ENCODE results near the gene CRYBB1. TPM values are rescaled to one million over a fixed set of nuclear protein-coding genes. Genes with fewer than 3 reads are reported as not detected.

CRYBB1 gene
- total and polyA plus RNA-seq, 4 donors: 0.17 to 2.3 (median 0.32) TPM; not detected in 1

- WGBS: 88% methylated on average over 4 of the region's 4 CpGs
- H3K36me3 ChIP-seq (ENCODE audit: control insufficient read depth in 4 of 4, insufficient read depth in 3 of 4, low read depth in 1 of 4, low read length in 3 of 4): no peaks in the 10 kb centered on the region
- no peak overlapping the region for H3K9ac ChIP-seq (ENCODE audit: low read depth in 1 of 2, low read length in 2 of 2)
- H3K9me3 ChIP-seq (ENCODE audit: control insufficient read depth in 4 of 4, low read length in 3 of 4): no peaks in the 10 kb centered on the region
- TF ChIP-seq HNF4G (IDR thresholded peaks at IDR 0.05) (no peak), SP1 (IDR thresholded peaks at IDR 0.05) (no peak)
- TF ChIP-seq, protein P1, sequence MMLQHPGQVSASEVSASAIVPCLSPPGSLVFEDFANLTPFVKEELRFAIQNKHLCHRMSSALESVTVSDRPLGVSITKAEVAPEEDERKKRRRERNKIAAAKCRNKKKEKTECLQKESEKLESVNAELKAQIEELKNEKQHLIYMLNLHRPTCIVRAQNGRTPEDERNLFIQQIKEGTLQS (IDR thresholded peaks at IDR 0.05): no peak
- no peak overlapping the region for H3K27ac ChIP-seq (ENCODE audit: low read depth in 1 of 2, low read length in 2 of 2)
- H3K4me3 ChIP-seq (ENCODE audit: low read depth in 1 of 3, low read length in 3 of 3): no peak overlapping the region
- no peaks in the 10 kb centered on the region for H3K27me3 ChIP-seq (ENCODE audit: control insufficient read depth in 4 of 4, insufficient read depth in 4 of 4, low read length in 3 of 4)
- no peaks in the 10 kb centered on the region for H3K4me1 ChIP-seq (ENCODE audit: control insufficient read depth in 4 of 4, insufficient read depth in 4 of 4, low read length in 3 of 4)
- no peak for DNase-seq (ENCODE audit: low spot score)
These were observed 5.2 kb downstream of the CRYBB1 start for GRCh38 chr22:26612652-26613051.

DNA sequence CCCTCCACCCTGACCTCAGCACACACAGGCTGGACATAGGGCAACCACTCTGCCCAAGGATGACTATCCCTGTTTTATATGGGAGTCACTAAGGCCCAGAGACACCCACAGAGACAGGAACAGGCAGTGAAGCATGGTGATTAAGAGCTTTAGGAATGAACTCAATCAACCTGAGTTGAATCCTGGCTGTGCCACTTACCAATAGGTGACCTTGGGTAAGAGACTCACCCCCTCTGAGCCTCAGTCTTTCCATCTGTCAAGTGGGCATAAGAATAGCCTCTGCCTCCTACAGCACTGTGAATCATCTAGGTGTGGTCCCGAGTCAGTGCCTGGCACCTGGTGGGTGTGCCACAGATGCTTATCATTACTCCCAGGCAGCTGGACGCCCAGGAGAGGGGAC is 6.8 kb downstream of the CRYBB1 start:
- no peaks in the 10 kb centered on the region for H3K4me1 ChIP-seq (ENCODE audit: control insufficient read depth in 4 of 4, insufficient read depth in 4 of 4, low read length in 3 of 4)
- no peaks in the 10 kb centered on the region for H3K9me3 ChIP-seq (ENCODE audit: control insufficient read depth in 4 of 4, low read length in 3 of 4)
- DNase-seq (ENCODE audit: low spot score): no peak
- H3K9ac ChIP-seq (ENCODE audit: low read depth in 1 of 2, low read length in 2 of 2): no peak overlapping the region
- H3K27me3 ChIP-seq (ENCODE audit: control insufficient read depth in 4 of 4, insufficient read depth in 4 of 4, low read length in 3 of 4): no peaks in the 10 kb centered on the region
- H3K36me3 ChIP-seq (ENCODE audit: control insufficient read depth in 4 of 4, insufficient read depth in 3 of 4, low read depth in 1 of 4, low read length in 3 of 4): no peaks in the 10 kb centered on the region
- no peak overlapping the region for H3K27ac ChIP-seq (ENCODE audit: low read depth in 1 of 2, low read length in 2 of 2)
- WGBS: 74% methylated on average over 2 of the region's 2 CpGs
- no peak for TF ChIP-seq ZBTB33 (IDR thresholded peaks at IDR 0.05)
- no peak for TF ChIP-seq JUND (IDR thresholded peaks at IDR 0.05)
- TF ChIP-seq, protein P2, sequence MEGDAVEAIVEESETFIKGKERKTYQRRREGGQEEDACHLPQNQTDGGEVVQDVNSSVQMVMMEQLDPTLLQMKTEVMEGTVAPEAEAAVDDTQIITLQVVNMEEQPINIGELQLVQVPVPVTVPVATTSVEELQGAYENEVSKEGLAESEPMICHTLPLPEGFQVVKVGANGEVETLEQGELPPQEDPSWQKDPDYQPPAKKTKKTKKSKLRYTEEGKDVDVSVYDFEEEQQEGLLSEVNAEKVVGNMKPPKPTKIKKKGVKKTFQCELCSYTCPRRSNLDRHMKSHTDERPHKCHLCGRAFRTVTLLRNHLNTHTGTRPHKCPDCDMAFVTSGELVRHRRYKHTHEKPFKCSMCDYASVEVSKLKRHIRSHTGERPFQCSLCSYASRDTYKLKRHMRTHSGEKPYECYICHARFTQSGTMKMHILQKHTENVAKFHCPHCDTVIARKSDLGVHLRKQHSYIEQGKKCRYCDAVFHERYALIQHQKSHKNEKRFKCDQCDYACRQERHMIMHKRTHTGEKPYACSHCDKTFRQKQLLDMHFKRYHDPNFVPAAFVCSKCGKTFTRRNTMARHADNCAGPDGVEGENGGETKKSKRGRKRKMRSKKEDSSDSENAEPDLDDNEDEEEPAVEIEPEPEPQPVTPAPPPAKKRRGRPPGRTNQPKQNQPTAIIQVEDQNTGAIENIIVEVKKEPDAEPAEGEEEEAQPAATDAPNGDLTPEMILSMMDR (IDR thresholded peaks at IDR 0.05; ENCODE audit: low read depth, low read length, missing input control): no peak
- no peak for TF ChIP-seq HNF4A (conservative IDR thresholded peaks at IDR 0.05)
- TF ChIP-seq RXRA (IDR thresholded peaks at IDR 0.05): no peak
- no peak for TF ChIP-seq NR2F2 (IDR thresholded peaks at IDR 0.05)
- no peak for TF ChIP-seq REST (IDR thresholded peaks at IDR 0.05)
- no peak for TF ChIP-seq HNF4G (IDR thresholded peaks at IDR 0.05)
- no peak for TF ChIP-seq FOXA1 (IDR thresholded peaks at IDR 0.05)
- no peak for TF ChIP-seq TAF1 (conservative IDR thresholded peaks at IDR 0.05)
- TF ChIP-seq FOXA2 (IDR thresholded peaks at IDR 0.05): no peak
- no peak for TF ChIP-seq MAX (IDR thresholded peaks at IDR 0.05)
- no peak for TF ChIP-seq SP1 (IDR thresholded peaks at IDR 0.05)
- TF ChIP-seq, protein P1 (IDR thresholded peaks at IDR 0.05): no peak
- TF ChIP-seq RAD21 (IDR thresholded peaks at IDR 0.05): no peak
- no peak overlapping the region for H3K4me3 ChIP-seq (ENCODE audit: low read depth in 1 of 3, low read length in 3 of 3)

Data from liver (tissue), 9 donors.